K562 (cell line): Measurements from ENCODE around the gene BDH1. TPM values are rescaled to one million over a fixed set of nuclear protein-coding genes. Genes with fewer than 3 reads are reported as not detected.

Experiments
- ATAC-seq: fragments of 200-7000 bp; cut with Tn5 transposase; 3 replicates; pipeline ENCODE4 v1.9.1; 2020; ENCODE audit warnings: moderate library complexity
- BruUV-seq: library from RNA; stranded (reverse); fragments of 400-500 nt; replicated peaks from 2 replicates; lab custom pipeline; 2021; lab: Mats Ljungman, UMichigan
- CTCF ChIA-PET: fragments of 300-600 bp; formaldehyde crosslinking; extraction: SDS; loops from one replicate; lab custom pipeline; 2021; ENCODE audit warnings: low intra/inter-chr PET ratio; lab: Yijun Ruan, JAX
- POLR2A ChIA-PET: fragments of 300-600, 350-650 bp; sonication (Branson Sonifier 250); formaldehyde crosslinking; extraction: SDS; loops from one replicate; lab custom pipeline; 2021; ENCODE audit warnings: antibody characterized with exemption, inconsistent platforms; lab: Yijun Ruan, JAX
- DNase-seq, 4 experiments: peaks; one replicate each; pipeline versions ENCODE4 v3.0.0 to v3.0.0-alpha.2; 2011 to 2018; ENCODE audit warnings: low spot score in 3 of 4, mixed read lengths in 3 of 4; ENCODE audit errors: extremely low read depth in 1 of 4
- FAIRE-seq: peaks from 2 replicates; lab custom pipeline; 2011; peaks lifted over from hg19 to GRCh38; lab: Jason Lieb, UNC
- H2AFZ ChIP-seq: 2 replicates; pipeline ENCODE4 v1.6.0; 2011; ENCODE audit warnings: low read depth, low read length, control low read depth, inconsistent platforms
- H3K27ac ChIP-seq: fragments of 200-600 bp; 3 replicates; pipeline ENCODE4 v1.8.0; 2011; ENCODE audit warnings: low read depth, mild to moderate bottlenecking, control low read depth, inconsistent platforms, low read length, moderate library complexity, mixed read lengths; ENCODE audit errors: extremely low read depth
- H3K27me3 ChIP-seq, 2 experiments: fragments of 300-600 bp in 1 of 2; 2 replicates in 1 of 2; 3 replicates in 1 of 2; pipeline versions ENCODE4 v1.6.0 to v1.8.0; 2011; ENCODE audit warnings: inconsistent platforms in 2 of 2, low read length in 2 of 2, mild to moderate bottlenecking in 1 of 2, mixed read lengths in 1 of 2, moderate library complexity in 1 of 2; ENCODE audit not compliant: control insufficient read depth in 2 of 2, insufficient read depth in 2 of 2
- H3K36me3 ChIP-seq: fragments of 300-600 bp; 3 replicates; pipeline ENCODE4 v1.8.0; 2011; ENCODE audit warnings: mild to moderate bottlenecking, low read length, inconsistent platforms; ENCODE audit not compliant: control insufficient read depth, insufficient read depth
- H3K4me1 ChIP-seq, 2 experiments: fragments of 200-600 bp in 1 of 2; replicated peaks in 1 of 2; 2 replicates in 1 of 2; 3 replicates in 1 of 2; pipeline versions ENCODE4 v1.5.1 to v1.8.0; 2011; ENCODE audit warnings: inconsistent platforms in 2 of 2, low read length in 2 of 2, mild to moderate bottlenecking in 1 of 2, mixed read lengths in 1 of 2, moderate library complexity in 1 of 2; ENCODE audit not compliant: control insufficient read depth in 2 of 2, insufficient read depth in 2 of 2
- H3K4me2 ChIP-seq: 2 replicates; pipeline ENCODE4 v1.6.1; 2011; ENCODE audit warnings: low read length, control low read depth, inconsistent platforms, mixed read lengths; ENCODE audit not compliant: insufficient read depth
- H3K4me3 ChIP-seq: fragments of 200-600 bp; sonication (generic), shearing (Covaris generic); 2 replicates; pipeline ENCODE4 v1.5.1; 2016; ENCODE audit warnings: control low read depth, inconsistent platforms
- H3K79me2 ChIP-seq: fragments of 200-600 bp; 3 replicates; pipeline ENCODE4 v1.8.0; 2011; ENCODE audit warnings: low read length, inconsistent platforms; ENCODE audit not compliant: control insufficient read depth, insufficient read depth
- H3K9ac ChIP-seq, 2 experiments: 2 replicates each; pipeline versions ENCODE4 v1.6.0 to v1.6.1; 2011; ENCODE audit warnings: low read depth in 2 of 2, low read length in 2 of 2, control low read depth in 1 of 2, inconsistent platforms in 1 of 2, mild to moderate bottlenecking in 1 of 2, mixed read lengths in 1 of 2; ENCODE audit not compliant: insufficient read depth in 1 of 2
- H3K9me1 ChIP-seq: one replicate; pipeline ENCODE4 v1.6.0; 2011; ENCODE audit warnings: inconsistent platforms, mild to moderate bottlenecking, low read length, moderate library complexity; ENCODE audit not compliant: control insufficient read depth, insufficient read depth
- H3K9me3 ChIP-seq: replicated peaks from 2 replicates; pipeline ENCODE4 v1.5.1; 2011; ENCODE audit warnings: low read depth, low read length, inconsistent platforms; ENCODE audit not compliant: control insufficient read depth, insufficient read depth
- H4K20me1 ChIP-seq: replicated peaks from 2 replicates; pipeline ENCODE4 v1.6.1; 2011; ENCODE audit warnings: low read length, inconsistent platforms, mixed read lengths; ENCODE audit not compliant: control insufficient read depth, insufficient read depth
- IFI16 ChIP-seq: fragments of 250-450 bp; sonication (Bioruptor Pico); IDR thresholded peaks from 2 replicates; pipeline ENCODE4 v2.1.2; 2022; ENCODE audit warnings: mild to moderate bottlenecking, inconsistent platforms
- MYC ChIP-seq, 2 experiments: fragments of 250-450 bp in 1 of 2; sonication (Bioruptor Pico) in 1 of 2; IDR thresholded peaks; 2 replicates each; pipeline versions ENCODE4 v1.5.1 to v1.6.1; 2012 to 2021; ENCODE audit warnings: low read depth in 2 of 2, borderline replicate concordance in 1 of 2, improper control_type of control experiment in 1 of 2, low read length in 1 of 2, mild to moderate bottlenecking in 1 of 2, moderate library complexity in 1 of 2
- PHB2 ChIP-seq: fragments of 450-650 bp; IDR thresholded peaks from 2 replicates; pipeline ENCODE4 v1.6.1; 2017; ENCODE audit warnings: low read depth
- ZNF24 ChIP-seq: fragments of 450-650 bp; IDR thresholded peaks from 2 replicates; pipeline ENCODE4 v1.6.1; 2016
- WGBS: fragments of 100-300 bp; shearing (Covaris generic); methylation state at CpG from one replicate; pipeline ENCODE4 v1.1.6; 2016; ENCODE audit warnings: low coverage, mixed read lengths; ENCODE audit not compliant: insufficient coverage; ENCODE audit errors: missing lambda C conversion rate; 5-methylcytosine and 5-hydroxymethylcytosine counted together
- in situ Hi-C: fragments of 300-500 bp; cut with MboI; formaldehyde crosslinking; loops from 4 replicates; pipeline ENCODE4 v1.15.0; 2018; ENCODE audit warnings: inconsistent platforms, mixed read lengths
- intact Hi-C: fragments of 100-400 bp; cut with micrococcal nuclease; formaldehyde crosslinking; loops from 2 replicates; pipeline ENCODE4 v1.14.2; 2022
- polyA plus RNA-seq, 8 experiments: library from polyadenylated mRNA; depleted of rRNA in 4 of 8; stranded (reverse) in 5 of 8; unstranded in 3 of 8; fragments of >200 nt; fragmentation: Nextera tagmentation in 2 of 8; fragmentation: Illumina TruSeq in 1 of 8; extraction: Ambion mirVana in 2 of 8; extraction: Trizol in 1 of 8; gene quantifications; 2 replicates each; pipeline versions ENCODE4 v1.2.1 to v1.2.3, GENCODE V29; 2011 to 2014; ENCODE audit warnings: inconsistent platforms in 1 of 8, missing spikeins in 1 of 8
- total RNA-seq, 7 experiments: library from RNA; depleted of rRNA in 6 of 7; stranded (reverse); fragments of >200 nt in 6 of 7; fragmentation: Illumina TruSeq in 2 of 7; extraction: Trizol in 2 of 7; gene quantifications; 2 replicates each; pipeline versions ENCODE4 v1.2.1 to v1.2.3, GENCODE V29; 2011 to 2021; ENCODE audit warnings: low replicate concordance in 1 of 7

Gene BDH1
- total and polyA plus RNA-seq, 9 of the 15 experiments (the other 6 are each of a cell fraction or from before 2014, with no cell fraction given): 0.07 to 0.89 (median 0.12) TPM; not detected in 3

GRCh38 chr3:197549261-197549885 lies 6.4 kb downstream of the BDH1 start:
- ChIA-PET CTCF (no interaction called here), POLR2A (no interaction called here)
- DNase-seq (no peak), FAIRE-seq (no peak), ATAC-seq (no peak)
- no peak for TF ChIP-seq IFI16
- BruUV-seq: no TSS peak
- H3K9me1 ChIP-seq: no peaks in the 10 kb centered on the region
- H2AFZ ChIP-seq: no peak overlapping the region
- H3K4me2 ChIP-seq: no peak overlapping the region
- intact Hi-C loops: loop anchor here (5.0 to 10.0 kb wide), 3 partner anchors 48 to 253 kb away; no protein-coding TSS in a partner anchor
- H3K36me3 ChIP-seq: no peaks in the 10 kb centered on the region
- no peaks in the 10 kb centered on the region for H3K9me3 ChIP-seq
- H3K4me1 ChIP-seq: peaks cover 0 to 3% of the 10 kb centered on the region in 2 experiments; a peak in 1 of 5 replicates
- in situ Hi-C loops: no loop called here
- no peaks in the 10 kb centered on the region for H3K79me2 ChIP-seq
- H4K20me1 ChIP-seq: no peaks in the 10 kb centered on the region; the same call in 1 of the 2 replicates
- peaks cover 37 to 48% of the 10 kb centered on the region in 2 experiments for H3K27me3 ChIP-seq
- 40% methylated on average over 6 of the region's 6 CpGs for WGBS
- H3K4me3 ChIP-seq: no peak overlapping the region
- H3K27ac ChIP-seq: no peak overlapping the region
- H3K9ac ChIP-seq: peak overlapping the region in 1 of 2 experiments; percentile 43; a peak in 1 of 4 replicates

- no peaks in the 10 kb centered on the region for H3K36me3 ChIP-seq
- H3K9me3 ChIP-seq: no peaks in the 10 kb centered on the region
- peaks cover 47 to 67% of the 10 kb centered on the region in 2 experiments for H3K27me3 ChIP-seq
- H3K9me1 ChIP-seq: no peaks in the 10 kb centered on the region
- no peaks in the 10 kb centered on the region; the same call in 1 of the 2 replicates for H4K20me1 ChIP-seq
- H3K4me1 ChIP-seq: peaks cover 0 to 2% of the 10 kb centered on the region in 2 experiments; a peak in 1 of 5 replicates
- H3K9ac ChIP-seq: no peak overlapping the region
- no peaks in the 10 kb centered on the region for H3K79me2 ChIP-seq
- intact Hi-C loops (loop anchor here (5.0 to 10.0 kb wide), 3 partner anchors 50 to 255 kb away; no protein-coding TSS in a partner anchor), in situ Hi-C loops (no loop called here)
- no peak overlapping the region for H2AFZ ChIP-seq
- WGBS: 11% methylated on average over 9 of the region's 11 CpGs
- H3K27ac ChIP-seq: no peak overlapping the region
- DNase-seq (peak; percentile 37 to 68 (median 53)), ATAC-seq (peak; percentile 94), FAIRE-seq (peak; percentile 89)
- BruUV-seq: no TSS peak
- ChIA-PET POLR2A (interaction anchor here (0.7 to 2.1 kb wide), 3 partner anchors 9 to 21 kb away, joined by 3 to 6 read pairs (median 4); no protein-coding TSS in a partner anchor), CTCF (interaction anchor here (0.6 to 1.4 kb wide), 2 partner anchors 85 to 1685 kb away, joined by 4 to 6 read pairs; no protein-coding TSS in a partner anchor)
- no peak overlapping the region for H3K4me3 ChIP-seq
- no peak overlapping the region for H3K4me2 ChIP-seq
- TF ChIP-seq MYC (IDR thresholded peaks at IDR 0.05; ENCODE audit: low read depth, low read length) (0 out of 2 replicates have a peak, but pooled peaks have one; percentile 20), MYC (CRISPR knock-in tag; IDR thresholded peaks at IDR 0.05; ENCODE audit: borderline replicate concordance, low read depth) (no peak), ZNF24 (peak; percentile 19; the same call in 1 of the 2 replicates), PHB2 (no peak)
These were observed 8.3 kb downstream of the BDH1 start for GRCh38 chr3:197547306-197548011.
